K562 (cell line): ENCODE results near the gene DNAJC15.

Experiments used
- EP300 ChIP-seq: IDR thresholded peaks from 2 replicates; pipeline ENCODE4 v1.6.1; 2012; ENCODE audit warnings: low read length, improper control_type of control experiment
- EWSR1 ChIP-seq: fragments of 450-650 bp; IDR thresholded peaks from 2 replicates; pipeline ENCODE4 v1.6.1; 2018; ENCODE audit warnings: borderline replicate concordance, mild to moderate bottlenecking, low read depth, moderate library complexity; ENCODE audit not compliant: partially characterized antibody
- JUNB ChIP-seq: fragments of 450-650 bp; formaldehyde crosslinking; conservative IDR thresholded peaks from 2 replicates; pipeline ENCODE4 v1.4.0; 2020; ENCODE audit warnings: mild to moderate bottlenecking
- KLF1 ChIP-seq: fragments of 450-650 bp; IDR thresholded peaks from 2 replicates; pipeline ENCODE4 v1.6.1; 2016; ENCODE audit warnings: missing genetic modification characterization, missing compliant biosample characterization
- PTRF ChIP-seq: fragments of 450-650 bp; IDR thresholded peaks from 2 replicates; pipeline ENCODE4 v1.6.1; 2016; ENCODE audit warnings: mild to moderate bottlenecking, missing genetic modification characterization, missing compliant biosample characterization
- ZNF282 ChIP-seq: sonication (generic); formaldehyde crosslinking; IDR thresholded peaks from 2 replicates; pipeline ENCODE4 v1.8.1; 2023; ENCODE audit warnings: missing genetic modification reagents
- ZNF695 ChIP-seq: fragments of 450-650 bp; formaldehyde crosslinking; IDR thresholded peaks from 2 replicates; pipeline ENCODE4 v1.4.0; 2020; ENCODE audit warnings: mild to moderate bottlenecking, moderate library complexity
- TF ChIP-seq, protein P1 (sequence below): sonication (generic); formaldehyde crosslinking; IDR thresholded peaks from 2 replicates; pipeline ENCODE4 v1.9.0; 2022; ENCODE audit warnings: mild to moderate bottlenecking, missing genetic modification reagents

DNA sequence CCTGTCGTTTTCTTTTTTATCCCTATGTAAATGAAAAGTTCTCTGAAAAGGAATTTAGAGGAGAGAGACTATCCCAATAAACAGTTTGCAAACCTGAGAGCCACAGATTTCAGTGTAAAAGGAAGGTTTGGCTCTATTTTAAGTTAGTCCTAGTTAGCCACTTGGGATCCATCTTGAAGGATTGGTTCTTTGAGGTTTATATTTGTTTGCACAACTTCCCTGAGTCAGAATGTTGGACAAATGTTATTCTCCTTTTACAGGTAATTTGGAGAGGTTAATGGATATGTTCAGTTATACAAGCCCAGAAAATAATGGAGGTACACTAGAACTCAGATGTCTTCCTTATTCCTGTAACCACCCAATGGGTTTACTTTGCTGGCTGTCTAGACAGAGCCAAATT, 2.6 kb upstream of the DNAJC15 start:
- TF ChIP-seq JUNB (CRISPR knock-in tag) (no peak), PTRF (tag) (no peak), KLF1 (no peak), ZNF695 (CRISPR knock-in tag) (no peak), ZNF282 (CRISPR knock-in tag) (no peak), EWSR1 (no peak), EP300 (no peak)
- TF ChIP-seq, protein P1, sequence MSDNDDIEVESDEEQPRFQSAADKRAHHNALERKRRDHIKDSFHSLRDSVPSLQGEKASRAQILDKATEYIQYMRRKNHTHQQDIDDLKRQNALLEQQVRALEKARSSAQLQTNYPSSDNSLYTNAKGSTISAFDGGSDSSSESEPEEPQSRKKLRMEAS (CRISPR knock-in tag): no peak
